K562 (cell line): ENCODE results near the gene KRTAP4-3. TPM values are rescaled to one million over a fixed set of nuclear protein-coding genes. Genes with fewer than 3 reads are reported as not detected.

Source experiments
- ATAC-seq: fragments of 200-7000 bp; cut with Tn5 transposase; 3 replicates; pipeline ENCODE4 v1.9.1; 2020; ENCODE audit warnings: moderate library complexity
- BruUV-seq: library from RNA; stranded (reverse); fragments of 400-500 nt; replicated peaks from 2 replicates; lab custom pipeline; 2021; lab: Mats Ljungman, UMichigan
- CTCF ChIA-PET: fragments of 300-600 bp; formaldehyde crosslinking; extraction: SDS; loops from one replicate; lab custom pipeline; 2021; ENCODE audit warnings: low intra/inter-chr PET ratio; lab: Yijun Ruan, JAX
- POLR2A ChIA-PET: fragments of 300-600, 350-650 bp; sonication (Branson Sonifier 250); formaldehyde crosslinking; extraction: SDS; loops from one replicate; lab custom pipeline; 2021; ENCODE audit warnings: antibody characterized with exemption, inconsistent platforms; lab: Yijun Ruan, JAX
- DNase-seq, 4 experiments: peaks; one replicate each; pipeline versions ENCODE4 v3.0.0 to v3.0.0-alpha.2; 2011 to 2018; ENCODE audit warnings: low spot score in 3 of 4, mixed read lengths in 3 of 4; ENCODE audit errors: extremely low read depth in 1 of 4
- FAIRE-seq: peaks from 2 replicates; lab custom pipeline; 2011; peaks lifted over from hg19 to GRCh38; lab: Jason Lieb, UNC
- H2AFZ ChIP-seq: 2 replicates; pipeline ENCODE4 v1.6.0; 2011; ENCODE audit warnings: low read depth, low read length, control low read depth, inconsistent platforms
- H3K27ac ChIP-seq: fragments of 200-600 bp; 3 replicates; pipeline ENCODE4 v1.8.0; 2011; ENCODE audit warnings: low read depth, mild to moderate bottlenecking, control low read depth, inconsistent platforms, low read length, moderate library complexity, mixed read lengths; ENCODE audit errors: extremely low read depth
- H3K27me3 ChIP-seq, 2 experiments: fragments of 300-600 bp in 1 of 2; 2 replicates in 1 of 2; 3 replicates in 1 of 2; pipeline versions ENCODE4 v1.6.0 to v1.8.0; 2011; ENCODE audit warnings: inconsistent platforms in 2 of 2, low read length in 2 of 2, mild to moderate bottlenecking in 1 of 2, mixed read lengths in 1 of 2, moderate library complexity in 1 of 2; ENCODE audit not compliant: control insufficient read depth in 2 of 2, insufficient read depth in 2 of 2
- H3K36me3 ChIP-seq: fragments of 300-600 bp; 3 replicates; pipeline ENCODE4 v1.8.0; 2011; ENCODE audit warnings: mild to moderate bottlenecking, low read length, inconsistent platforms; ENCODE audit not compliant: control insufficient read depth, insufficient read depth
- H3K4me1 ChIP-seq, 2 experiments: fragments of 200-600 bp in 1 of 2; replicated peaks in 1 of 2; 2 replicates in 1 of 2; 3 replicates in 1 of 2; pipeline versions ENCODE4 v1.5.1 to v1.8.0; 2011; ENCODE audit warnings: inconsistent platforms in 2 of 2, low read length in 2 of 2, mild to moderate bottlenecking in 1 of 2, mixed read lengths in 1 of 2, moderate library complexity in 1 of 2; ENCODE audit not compliant: control insufficient read depth in 2 of 2, insufficient read depth in 2 of 2
- H3K4me2 ChIP-seq: 2 replicates; pipeline ENCODE4 v1.6.1; 2011; ENCODE audit warnings: low read length, control low read depth, inconsistent platforms, mixed read lengths; ENCODE audit not compliant: insufficient read depth
- H3K4me3 ChIP-seq: fragments of 200-600 bp; sonication (generic), shearing (Covaris generic); 2 replicates; pipeline ENCODE4 v1.5.1; 2016; ENCODE audit warnings: control low read depth, inconsistent platforms
- H3K79me2 ChIP-seq: fragments of 200-600 bp; 3 replicates; pipeline ENCODE4 v1.8.0; 2011; ENCODE audit warnings: low read length, inconsistent platforms; ENCODE audit not compliant: control insufficient read depth, insufficient read depth
- H3K9ac ChIP-seq, 2 experiments: 2 replicates each; pipeline versions ENCODE4 v1.6.0 to v1.6.1; 2011; ENCODE audit warnings: low read depth in 2 of 2, low read length in 2 of 2, control low read depth in 1 of 2, inconsistent platforms in 1 of 2, mild to moderate bottlenecking in 1 of 2, mixed read lengths in 1 of 2; ENCODE audit not compliant: insufficient read depth in 1 of 2
- H3K9me1 ChIP-seq: one replicate; pipeline ENCODE4 v1.6.0; 2011; ENCODE audit warnings: inconsistent platforms, mild to moderate bottlenecking, low read length, moderate library complexity; ENCODE audit not compliant: control insufficient read depth, insufficient read depth
- H3K9me3 ChIP-seq: replicated peaks from 2 replicates; pipeline ENCODE4 v1.5.1; 2011; ENCODE audit warnings: low read depth, low read length, inconsistent platforms; ENCODE audit not compliant: control insufficient read depth, insufficient read depth
- H4K20me1 ChIP-seq: replicated peaks from 2 replicates; pipeline ENCODE4 v1.6.1; 2011; ENCODE audit warnings: low read length, inconsistent platforms, mixed read lengths; ENCODE audit not compliant: control insufficient read depth, insufficient read depth
- CBFA2T3 ChIP-seq: fragments of 450-650 bp; IDR thresholded peaks from 2 replicates; pipeline ENCODE4 v1.6.1; 2017
- KAT7 ChIP-seq: sonication (generic); formaldehyde crosslinking; IDR thresholded peaks from 2 replicates; pipeline ENCODE4 v1.8.0; 2022; ENCODE audit warnings: missing genetic modification reagents, mild to moderate bottlenecking, borderline replicate concordance
- NCOA4 ChIP-seq: fragments of 450-650 bp; IDR thresholded peaks from 2 replicates; pipeline ENCODE4 v1.6.1; 2018; ENCODE audit warnings: mild to moderate bottlenecking; ENCODE audit not compliant: partially characterized antibody
- PPARD ChIP-seq: fragments of 250-450 bp; sonication (Bioruptor Pico); IDR thresholded peaks from 2 replicates; pipeline ENCODE4 v1.8.0; 2022; ENCODE audit warnings: inconsistent platforms, mild to moderate bottlenecking, moderate library complexity
- PURB ChIP-seq: sonication (generic); formaldehyde crosslinking; IDR thresholded peaks from 2 replicates; pipeline ENCODE4 v1.9.0; 2021; ENCODE audit warnings: low read depth, mild to moderate bottlenecking, missing genetic modification reagents
- RCOR1 ChIP-seq, 2 experiments: IDR thresholded peaks; 2 replicates each; pipeline ENCODE4 v1.6.1; 2012; ENCODE audit warnings: low read depth in 2 of 2, low read length in 2 of 2, borderline replicate concordance in 1 of 2, improper control_type of control experiment in 1 of 2
- TEAD1 ChIP-seq, 2 experiments: fragments of 450-650 bp in 1 of 2; sonication (generic) in 1 of 2; formaldehyde crosslinking; IDR thresholded peaks; 2 replicates each; pipeline versions ENCODE4 v1.4.0 to v1.8.0; 2020 to 2022; ENCODE audit warnings: mild to moderate bottlenecking in 2 of 2, missing genetic modification reagents in 1 of 2
- ZFP1 ChIP-seq: fragments of 450-650 bp; formaldehyde crosslinking; IDR thresholded peaks from 2 replicates; pipeline ENCODE4 v1.4.0; 2020; ENCODE audit warnings: mild to moderate bottlenecking, mixed read lengths
- ZNF785 ChIP-seq: fragments of 250-450 bp; sonication (Bioruptor Pico); IDR thresholded peaks from 2 replicates; pipeline ENCODE4 v1.4.0; 2020; ENCODE audit warnings: mild to moderate bottlenecking
- WGBS: fragments of 100-300 bp; shearing (Covaris generic); methylation state at CpG from one replicate; pipeline ENCODE4 v1.1.6; 2016; ENCODE audit warnings: low coverage, mixed read lengths; ENCODE audit not compliant: insufficient coverage; ENCODE audit errors: missing lambda C conversion rate; 5-methylcytosine and 5-hydroxymethylcytosine counted together
- in situ Hi-C: fragments of 300-500 bp; cut with MboI; formaldehyde crosslinking; loops from 4 replicates; pipeline ENCODE4 v1.15.0; 2018; ENCODE audit warnings: inconsistent platforms, mixed read lengths
- intact Hi-C: fragments of 100-400 bp; cut with micrococcal nuclease; formaldehyde crosslinking; loops from 2 replicates; pipeline ENCODE4 v1.14.2; 2022
- polyA plus RNA-seq, 8 experiments: library from polyadenylated mRNA; depleted of rRNA in 4 of 8; stranded (reverse) in 5 of 8; unstranded in 3 of 8; fragments of >200 nt; fragmentation: Nextera tagmentation in 2 of 8; fragmentation: Illumina TruSeq in 1 of 8; extraction: Ambion mirVana in 2 of 8; extraction: Trizol in 1 of 8; gene quantifications; 2 replicates each; pipeline versions ENCODE4 v1.2.1 to v1.2.3, GENCODE V29; 2011 to 2014; ENCODE audit warnings: inconsistent platforms in 1 of 8, missing spikeins in 1 of 8
- total RNA-seq, 7 experiments: library from RNA; depleted of rRNA in 6 of 7; stranded (reverse); fragments of >200 nt in 6 of 7; fragmentation: Illumina TruSeq in 2 of 7; extraction: Trizol in 2 of 7; gene quantifications; 2 replicates each; pipeline versions ENCODE4 v1.2.1 to v1.2.3, GENCODE V29; 2011 to 2021; ENCODE audit warnings: low replicate concordance in 1 of 7
- TF ChIP-seq, protein P1 (sequence below): fragments of 250-450 bp; sonication (Bioruptor Pico); IDR thresholded peaks from 2 replicates; pipeline ENCODE4 v1.8.0; 2022; ENCODE audit warnings: inconsistent platforms, mild to moderate bottlenecking, moderate library complexity, borderline replicate concordance
- TF ChIP-seq, protein P2 (sequence below): fragments of 250-450 bp; sonication (Bioruptor Pico); IDR thresholded peaks from 2 replicates; pipeline ENCODE4 v1.5.1; 2021; ENCODE audit warnings: mild to moderate bottlenecking
- TF ChIP-seq, protein P3 (sequence below): fragments of 250-450 bp; sonication (Bioruptor Pico); IDR thresholded peaks from 2 replicates; pipeline ENCODE4 v1.8.0; 2022; ENCODE audit warnings: inconsistent platforms
- TF ChIP-seq, protein P4 (sequence below): fragments of 200-800 bp; sonication (Bioruptor generic); IDR thresholded peaks from 2 replicates; pipeline ENCODE4 v1.6.1; 2017; ENCODE audit warnings: missing genetic modification characterization, missing compliant biosample characterization

Gene KRTAP4-3
- total and polyA plus RNA-seq, 9 of the 15 experiments (the other 6 are each of a cell fraction or from before 2014, with no cell fraction given), result not detected

DNA sequence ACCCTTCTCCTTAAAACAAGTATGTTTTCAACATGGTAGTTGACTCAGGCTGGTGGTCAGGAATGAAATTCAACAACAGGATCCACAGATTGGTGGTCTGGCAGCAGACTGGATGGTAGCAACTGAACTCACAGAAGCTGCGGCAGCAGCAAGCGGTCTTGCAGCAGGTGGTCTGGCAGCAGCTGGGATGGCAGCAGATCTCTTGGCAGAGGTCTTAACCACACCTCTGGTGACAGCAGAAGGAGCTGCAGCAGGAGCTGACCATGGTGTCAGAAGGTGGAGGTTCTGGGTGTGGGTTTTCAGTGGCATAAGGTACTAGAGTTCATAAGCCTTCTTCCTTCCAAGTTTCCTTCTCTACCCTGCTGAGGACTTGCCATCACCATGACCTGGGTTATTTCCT is 18.9 kb upstream of the KRTAP4-3 start:
- no peak overlapping the region for H3K27ac ChIP-seq
- no TSS peak for BruUV-seq
- in situ Hi-C loops (no loop called here), intact Hi-C loops (no loop called here)
- no peaks in the 10 kb centered on the region for H4K20me1 ChIP-seq
- no peak overlapping the region for H3K4me3 ChIP-seq
- no peak for ATAC-seq
- POLR2A ChIA-PET, result no interaction called here
- no peaks in the 10 kb centered on the region for H3K79me2 ChIP-seq
- DNase-seq, result no peak
- H3K4me1 ChIP-seq, result peaks cover 0 to 2% of the 10 kb centered on the region in 2 experiments; a peak in 2 of 5 replicates
- H3K4me2 ChIP-seq, result no peak overlapping the region
- 0% methylated on average over 2 of the region's 2 CpGs for WGBS
- no peaks in the 10 kb centered on the region for H3K9me3 ChIP-seq
- H3K9me1 ChIP-seq, result no peaks in the 10 kb centered on the region
- no peak for FAIRE-seq
- no peak overlapping the region for H3K9ac ChIP-seq
- TF ChIP-seq RCOR1 (IDR thresholded peaks at IDR 0.05; ENCODE audit: borderline replicate concordance in 1 of 2, low read depth in 2 of 2, low read length in 2 of 2), result no peak
- TF ChIP-seq KAT7, result no peak
- TF ChIP-seq, protein P1, sequence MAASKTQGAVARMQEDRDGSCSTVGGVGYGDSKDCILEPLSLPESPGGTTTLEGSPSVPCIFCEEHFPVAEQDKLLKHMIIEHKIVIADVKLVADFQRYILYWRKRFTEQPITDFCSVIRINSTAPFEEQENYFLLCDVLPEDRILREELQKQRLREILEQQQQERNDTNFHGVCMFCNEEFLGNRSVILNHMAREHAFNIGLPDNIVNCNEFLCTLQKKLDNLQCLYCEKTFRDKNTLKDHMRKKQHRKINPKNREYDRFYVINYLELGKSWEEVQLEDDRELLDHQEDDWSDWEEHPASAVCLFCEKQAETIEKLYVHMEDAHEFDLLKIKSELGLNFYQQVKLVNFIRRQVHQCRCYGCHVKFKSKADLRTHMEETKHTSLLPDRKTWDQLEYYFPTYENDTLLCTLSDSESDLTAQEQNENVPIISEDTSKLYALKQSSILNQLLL (CRISPR knock-in tag), result no peak
- no peak for TF ChIP-seq ZFP1 (CRISPR knock-in tag)
- no peak for TF ChIP-seq CBFA2T3
- TF ChIP-seq NCOA4, result no peak
- TF ChIP-seq, protein P2, sequence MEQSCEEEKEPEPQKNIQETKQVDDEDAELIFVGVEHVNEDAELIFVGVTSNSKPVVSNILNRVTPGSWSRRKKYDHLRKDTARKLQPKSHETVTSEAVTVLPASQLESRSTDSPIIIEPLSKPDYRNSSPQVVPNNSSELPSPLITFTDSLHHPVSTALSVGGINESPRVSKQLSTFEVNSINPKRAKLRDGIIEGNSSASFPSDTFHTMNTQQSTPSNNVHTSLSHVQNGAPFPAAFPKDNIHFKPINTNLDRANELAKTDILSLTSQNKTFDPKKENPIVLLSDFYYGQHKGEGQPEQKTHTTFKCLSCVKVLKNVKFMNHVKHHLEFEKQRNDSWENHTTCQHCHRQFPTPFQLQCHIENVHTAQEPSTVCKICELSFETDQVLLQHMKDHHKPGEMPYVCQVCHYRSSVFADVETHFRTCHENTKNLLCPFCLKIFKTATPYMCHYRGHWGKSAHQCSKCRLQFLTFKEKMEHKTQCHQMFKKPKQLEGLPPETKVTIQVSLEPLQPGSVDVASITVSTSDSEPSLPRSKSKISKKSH, result no peak
- TF ChIP-seq ZNF785 (CRISPR knock-in tag), result no peak
- TF ChIP-seq, protein P3, sequence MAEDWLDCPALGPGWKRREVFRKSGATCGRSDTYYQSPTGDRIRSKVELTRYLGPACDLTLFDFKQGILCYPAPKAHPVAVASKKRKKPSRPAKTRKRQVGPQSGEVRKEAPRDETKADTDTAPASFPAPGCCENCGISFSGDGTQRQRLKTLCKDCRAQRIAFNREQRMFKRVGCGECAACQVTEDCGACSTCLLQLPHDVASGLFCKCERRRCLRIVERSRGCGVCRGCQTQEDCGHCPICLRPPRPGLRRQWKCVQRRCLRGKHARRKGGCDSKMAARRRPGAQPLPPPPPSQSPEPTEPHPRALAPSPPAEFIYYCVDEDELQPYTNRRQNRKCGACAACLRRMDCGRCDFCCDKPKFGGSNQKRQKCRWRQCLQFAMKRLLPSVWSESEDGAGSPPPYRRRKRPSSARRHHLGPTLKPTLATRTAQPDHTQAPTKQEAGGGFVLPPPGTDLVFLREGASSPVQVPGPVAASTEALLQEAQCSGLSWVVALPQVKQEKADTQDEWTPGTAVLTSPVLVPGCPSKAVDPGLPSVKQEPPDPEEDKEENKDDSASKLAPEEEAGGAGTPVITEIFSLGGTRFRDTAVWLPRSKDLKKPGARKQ, result no peak
- TF ChIP-seq PURB (CRISPR knock-in tag), result no peak
- TF ChIP-seq, protein P4, sequence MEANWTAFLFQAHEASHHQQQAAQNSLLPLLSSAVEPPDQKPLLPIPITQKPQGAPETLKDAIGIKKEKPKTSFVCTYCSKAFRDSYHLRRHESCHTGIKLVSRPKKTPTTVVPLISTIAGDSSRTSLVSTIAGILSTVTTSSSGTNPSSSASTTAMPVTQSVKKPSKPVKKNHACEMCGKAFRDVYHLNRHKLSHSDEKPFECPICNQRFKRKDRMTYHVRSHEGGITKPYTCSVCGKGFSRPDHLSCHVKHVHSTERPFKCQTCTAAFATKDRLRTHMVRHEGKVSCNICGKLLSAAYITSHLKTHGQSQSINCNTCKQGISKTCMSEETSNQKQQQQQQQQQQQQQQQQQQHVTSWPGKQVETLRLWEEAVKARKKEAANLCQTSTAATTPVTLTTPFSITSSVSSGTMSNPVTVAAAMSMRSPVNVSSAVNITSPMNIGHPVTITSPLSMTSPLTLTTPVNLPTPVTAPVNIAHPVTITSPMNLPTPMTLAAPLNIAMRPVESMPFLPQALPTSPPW (CRISPR knock-in tag), result no peak
- no peak for TF ChIP-seq PPARD (CRISPR knock-in tag)
- TF ChIP-seq TEAD1 (CRISPR knock-in tag; IDR thresholded peaks at IDR 0.05), result no peak
- H3K36me3 ChIP-seq, result no peaks in the 10 kb centered on the region
- CTCF ChIA-PET, result no interaction called here
- no peak overlapping the region for H2AFZ ChIP-seq
- peaks cover 0 to 11% of the 10 kb centered on the region in 2 experiments; a peak in 3 of 5 replicates for H3K27me3 ChIP-seq
